ENCODE results near the gene MAPKAPK3.

Gene MAPKAPK3

GRCh38 chr3:50608278-50608677, 8.7 kb upstream of the MAPKAPK3 start:
- TF ChIP-seq CTCF (conservative IDR thresholded peaks at IDR 0.05; ENCODE audit: low read depth, low read length), result no peak
- Histone ChIP-seq H4K20me1 (ENCODE audit: insufficient read depth) (no peaks in the 10 kb centered on the region), H3K79me2 (ENCODE audit: insufficient read depth, low read depth) (no peaks in the 10 kb centered on the region), H3K27me3 (ENCODE audit: insufficient read depth, low read depth) (no peaks in the 10 kb centered on the region), H3K9ac (no peak overlapping the region), H3K36me3 (ENCODE audit: insufficient read depth) (no peaks in the 10 kb centered on the region), H3K4me1 (ENCODE audit: low read depth, poor library complexity, severe bottlenecking) (peaks cover 16% of the 10 kb centered on the region), H3K4me2 (no peak overlapping the region), H3K27ac (no peak overlapping the region), H3K4me3 (IDR thresholded peaks at IDR 0.05; ENCODE audit: insufficient read depth, low read depth, low read length) (no peak overlapping the region), H2AFZ (ENCODE audit: low read depth) (no peak overlapping the region)

- H3K4me1 ChIP-seq (ENCODE audit: low read depth, poor library complexity, severe bottlenecking), result peaks cover 23% of the 10 kb centered on the region
- H2AFZ ChIP-seq (ENCODE audit: low read depth), result no peak overlapping the region
- H3K9ac ChIP-seq, result no peak overlapping the region
- no peak overlapping the region for H3K27ac ChIP-seq
- no peak for TF ChIP-seq CTCF (conservative IDR thresholded peaks at IDR 0.05; ENCODE audit: low read depth, low read length)
- no peak overlapping the region for H3K4me2 ChIP-seq
- no peak overlapping the region for H3K4me3 ChIP-seq (IDR thresholded peaks at IDR 0.05; ENCODE audit: insufficient read depth, low read depth, low read length)
- H3K36me3 ChIP-seq (ENCODE audit: insufficient read depth), result no peaks in the 10 kb centered on the region
- no peaks in the 10 kb centered on the region for H3K79me2 ChIP-seq (ENCODE audit: insufficient read depth, low read depth)
- H3K27me3 ChIP-seq (ENCODE audit: insufficient read depth, low read depth), result no peaks in the 10 kb centered on the region
- no peaks in the 10 kb centered on the region for H4K20me1 ChIP-seq (ENCODE audit: insufficient read depth)
These were observed 7.7 kb upstream of the MAPKAPK3 start for GRCh38 chr3:50609071-50609762.

GRCh38 chr3:50609763-50610085, 7.2 kb upstream of the MAPKAPK3 start:
- H3K27me3 ChIP-seq (ENCODE audit: insufficient read depth, low read depth), result no peaks in the 10 kb centered on the region
- no peak overlapping the region for H2AFZ ChIP-seq (ENCODE audit: low read depth)
- H3K4me3 ChIP-seq (IDR thresholded peaks at IDR 0.05; ENCODE audit: insufficient read depth, low read depth, low read length), result no peak overlapping the region
- H4K20me1 ChIP-seq (ENCODE audit: insufficient read depth), result no peaks in the 10 kb centered on the region
- H3K4me2 ChIP-seq, result no peak overlapping the region
- TF ChIP-seq CTCF (conservative IDR thresholded peaks at IDR 0.05; ENCODE audit: low read depth, low read length), result no peak
- H3K9ac ChIP-seq, result no peak overlapping the region
- H3K36me3 ChIP-seq (ENCODE audit: insufficient read depth), result no peaks in the 10 kb centered on the region
- peaks cover 23% of the 10 kb centered on the region for H3K4me1 ChIP-seq (ENCODE audit: low read depth, poor library complexity, severe bottlenecking)
- no peak overlapping the region for H3K27ac ChIP-seq
- H3K79me2 ChIP-seq (ENCODE audit: insufficient read depth, low read depth), result no peaks in the 10 kb centered on the region

- H3K4me1 ChIP-seq (ENCODE audit: low read depth, poor library complexity, severe bottlenecking), result peaks cover 23% of the 10 kb centered on the region
- H2AFZ ChIP-seq (ENCODE audit: low read depth), result no peak overlapping the region
- H4K20me1 ChIP-seq (ENCODE audit: insufficient read depth), result no peaks in the 10 kb centered on the region
- H3K36me3 ChIP-seq (ENCODE audit: insufficient read depth), result no peaks in the 10 kb centered on the region
- H3K9ac ChIP-seq, result no peak overlapping the region; the same call in 1 of the 2 replicates
- H3K27ac ChIP-seq, result no peak overlapping the region
- no peak for TF ChIP-seq CTCF (conservative IDR thresholded peaks at IDR 0.05; ENCODE audit: low read depth, low read length)
- no peak overlapping the region for H3K4me3 ChIP-seq (IDR thresholded peaks at IDR 0.05; ENCODE audit: insufficient read depth, low read depth, low read length)
- no peaks in the 10 kb centered on the region for H3K27me3 ChIP-seq (ENCODE audit: insufficient read depth, low read depth)
- H3K79me2 ChIP-seq (ENCODE audit: insufficient read depth, low read depth), result no peaks in the 10 kb centered on the region
- H3K4me2 ChIP-seq, result peak overlapping the region; percentile 54; the same call in 1 of the 2 replicates
These were observed 6.6 kb upstream of the MAPKAPK3 start for GRCh38 chr3:50610181-50610971.

Data from KMS-11 (cell line).